ENCODE results near the gene FILIP1. TPM values are rescaled to one million over a fixed set of nuclear protein-coding genes. Genes with fewer than 3 reads are reported as not detected.

The FILIP1 gene
- total and polyA plus RNA-seq, 10 of the 15 experiments (the other 5 are each of a cell fraction or from before 2014, with no cell fraction given), result 0.23 to 2.0 (median 0.44) TPM

DNA sequence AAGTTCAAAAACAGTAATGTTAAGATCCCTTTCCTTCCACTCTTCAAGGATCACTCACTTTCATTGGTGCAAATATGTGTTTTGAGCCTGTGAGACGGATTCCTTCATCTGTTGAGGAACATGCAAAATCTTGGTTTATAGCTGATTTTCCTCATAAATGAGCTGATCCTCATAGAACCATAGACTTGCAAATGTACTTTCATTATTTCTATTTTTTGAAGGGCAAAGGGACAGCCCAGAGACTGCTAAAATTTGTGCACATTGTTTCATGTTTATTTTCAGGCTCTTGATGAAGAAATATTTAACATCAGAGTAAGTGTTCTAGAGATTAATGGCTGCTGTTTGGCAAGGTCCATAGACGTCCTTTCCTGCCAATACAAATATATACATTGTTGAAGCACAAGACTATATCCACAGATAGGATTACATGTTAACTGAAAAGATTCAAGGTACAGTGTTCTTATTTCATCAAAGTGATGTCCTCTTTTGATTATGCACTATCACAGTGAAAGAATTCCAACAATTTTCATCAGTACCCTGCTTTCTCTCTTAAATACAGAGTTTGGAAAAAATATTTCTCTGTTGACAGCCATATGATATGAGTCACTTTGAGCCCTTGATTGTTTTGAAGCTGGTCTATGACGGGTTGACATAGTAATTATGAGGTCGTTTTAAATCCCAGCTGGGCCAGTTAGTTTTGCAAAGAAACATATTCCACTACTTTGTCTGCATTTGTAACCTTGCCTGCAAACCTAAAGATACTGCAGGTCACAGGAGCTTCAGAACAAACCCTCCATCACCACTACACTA is 95.7 kb downstream of the FILIP1 start:
- DNase-seq (ENCODE audit: low read depth, low spot score), result no peak
- Histone ChIP-seq H3K36me3 (ENCODE audit: control insufficient read depth in 2 of 2, insufficient read depth in 2 of 2, low read length in 1 of 2) (no peaks in the 10 kb centered on the region), H3K27me3 (replicated peaks in 1 of 2; ENCODE audit: control insufficient read depth in 2 of 2, insufficient read depth in 2 of 2, low read length in 1 of 2) (no peaks in the 10 kb centered on the region), H3K4me1 (ENCODE audit: control insufficient read depth, insufficient read depth, low read length) (no peaks in the 10 kb centered on the region), H3K9ac (ENCODE audit: control insufficient read depth, insufficient read depth, low read length) (no peak overlapping the region), H3K9me3 (replicated peaks; ENCODE audit: control insufficient read depth, insufficient read depth, low read length) (no peaks in the 10 kb centered on the region; the same call in 2 of the 3 replicates), H2AFZ (ENCODE audit: control insufficient read depth, low read depth, low read length) (no peak overlapping the region), H3K27ac (ENCODE audit: control insufficient read depth, insufficient read depth) (no peak overlapping the region), H3K4me3 (no peak overlapping the region), H3K4me2 (ENCODE audit: control insufficient read depth, insufficient read depth) (no peak overlapping the region), H3K79me2 (ENCODE audit: control insufficient read depth, insufficient read depth, low read length) (no peaks in the 10 kb centered on the region), H4K20me1 (ENCODE audit: control insufficient read depth, insufficient read depth) (no peaks in the 10 kb centered on the region)
- no peak for TF ChIP-seq CREM (IDR thresholded peaks at IDR 0.05; ENCODE audit: low read depth)
- no peak for TF ChIP-seq RAD51 (IDR thresholded peaks at IDR 0.05)
- TF ChIP-seq RFX5 (IDR thresholded peaks at IDR 0.05; ENCODE audit: low read depth, low read length), result no peak
- TF ChIP-seq, protein P1, sequence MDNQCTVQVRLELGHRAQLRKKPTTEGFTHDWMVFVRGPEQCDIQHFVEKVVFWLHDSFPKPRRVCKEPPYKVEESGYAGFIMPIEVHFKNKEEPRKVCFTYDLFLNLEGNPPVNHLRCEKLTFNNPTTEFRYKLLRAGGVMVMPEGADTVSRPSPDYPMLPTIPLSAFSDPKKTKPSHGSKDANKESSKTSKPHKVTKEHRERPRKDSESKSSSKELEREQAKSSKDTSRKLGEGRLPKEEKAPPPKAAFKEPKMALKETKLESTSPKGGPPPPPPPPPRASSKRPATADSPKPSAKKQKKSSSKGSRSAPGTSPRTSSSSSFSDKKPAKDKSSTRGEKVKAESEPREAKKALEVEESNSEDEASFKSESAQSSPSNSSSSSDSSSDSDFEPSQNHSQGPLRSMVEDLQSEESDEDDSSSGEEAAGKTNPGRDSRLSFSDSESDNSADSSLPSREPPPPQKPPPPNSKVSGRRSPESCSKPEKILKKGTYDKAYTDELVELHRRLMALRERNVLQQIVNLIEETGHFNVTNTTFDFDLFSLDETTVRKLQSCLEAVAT (IDR thresholded peaks at IDR 0.05), result no peak
- no peak for TF ChIP-seq NFYA (IDR thresholded peaks at IDR 0.05; ENCODE audit: borderline replicate concordance, low read depth, low read length)
- no peak for TF ChIP-seq ZZZ3 (IDR thresholded peaks at IDR 0.05; ENCODE audit: control insufficient read depth, insufficient read length, low read depth)
- TF ChIP-seq CHD1 (IDR thresholded peaks at IDR 0.05; ENCODE audit: low read depth, low read length), result no peak
- in situ Hi-C loops (cut with MboI) (no loop called here), intact Hi-C loops (cut with micrococcal nuclease; ENCODE audit: unreplicated experiment) (no loop called here)
- ChIA-PET CTCF (interaction anchor here (0.6 to 1.4 kb wide), 3 partner anchors 12 to 187 kb away, joined by 3 to 4 read pairs (median 3); no protein-coding TSS in a partner anchor), POLR2A (no interaction called here), RAD21 (ENCODE audit: unreplicated experiment) (no interaction called here), SMC1A (ENCODE audit: uncharacterized antibody, unreplicated experiment) (interaction anchor here (0.6 to 0.7 kb wide), 2 partner anchors 16 to 199 kb away, joined by 3 read pairs; no protein-coding TSS in a partner anchor)
- no TSS peak for BruUV-seq (replicated peaks)
- 13% methylated on average over 4 of the region's 4 CpGs for WGBS (ENCODE audit: insufficient coverage, insufficient replicate concordance, low lambda C conversion rate, missing lambda C conversion rate)
- FAIRE-seq, result no peak
- no peak for ATAC-seq

Data from GM12878 (cell line).